Mucosa of rectum (tissue), 2 donors: ENCODE measurements around the gene HECTD4.

Experiments used
- H3K27ac ChIP-seq, 2 donors: one replicate each; pipeline ENCODE4 v1.7.0; 2013; ENCODE audit warnings: inconsistent platforms in 2 of 2, low read depth in 2 of 2, low read length in 2 of 2
- H3K27me3 ChIP-seq, 2 donors: one replicate each; pipeline ENCODE4 v1.7.0; 2013; ENCODE audit warnings: low read length in 2 of 2; ENCODE audit not compliant: control insufficient read depth in 2 of 2, insufficient read depth in 2 of 2
- H3K36me3 ChIP-seq, 2 donors: one replicate each; pipeline ENCODE4 v1.7.0; 2013; ENCODE audit warnings: low read length in 2 of 2; ENCODE audit not compliant: control insufficient read depth in 2 of 2, insufficient read depth in 2 of 2
- H3K4me1 ChIP-seq, 2 donors: one replicate each; pipeline ENCODE4 v1.7.0; 2013; ENCODE audit warnings: low read length in 2 of 2, mild to moderate bottlenecking in 1 of 2; ENCODE audit not compliant: control insufficient read depth in 2 of 2, insufficient read depth in 2 of 2
- H3K4me3 ChIP-seq, 2 donors: one replicate each; pipeline ENCODE4 v1.7.0; 2013; ENCODE audit warnings: low read length in 2 of 2
- H3K9ac ChIP-seq, 2 donors: one replicate each; pipeline ENCODE4 v1.7.0; 2013; ENCODE audit warnings: low read length in 2 of 2, low read depth in 1 of 2, mild to moderate bottlenecking in 1 of 2
- H3K9me3 ChIP-seq, 2 donors: one replicate each; pipeline ENCODE4 v1.7.0; 2013; ENCODE audit warnings: low read length in 2 of 2; ENCODE audit not compliant: control insufficient read depth in 2 of 2
- donor health status: healthy.
- donor health status: Normal muscosa, but diverticular disease.

Gene HECTD4

GRCh38 chr12:112134731-112135130 is 247.5 kb downstream of the HECTD4 start:
- Histone ChIP-seq H3K27ac (no peak overlapping the region), H3K27me3 (no peaks in the 10 kb centered on the region)

DNA sequence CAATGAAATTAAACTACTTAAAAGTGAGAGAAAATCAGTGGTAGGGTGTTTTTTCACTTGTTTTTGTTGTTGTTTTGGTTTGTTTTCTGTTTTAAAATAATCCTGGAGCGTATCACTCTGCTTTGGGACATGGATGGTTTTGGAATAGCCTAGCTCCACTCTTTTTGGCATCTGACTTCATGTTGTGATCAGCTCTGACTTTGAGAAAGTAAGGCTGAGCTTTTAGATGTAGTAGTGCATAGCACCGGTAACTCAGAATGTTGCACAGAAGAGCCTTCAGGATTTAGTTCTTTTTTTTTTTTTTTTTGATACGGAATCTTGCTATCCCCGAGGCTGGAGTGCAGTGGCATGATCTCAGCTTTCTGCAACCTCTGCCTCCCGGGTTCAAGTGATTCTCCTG is 248.8 kb downstream of the HECTD4 start:
- Histone ChIP-seq H3K27me3 (no peaks in the 10 kb centered on the region), H3K36me3 (peaks cover 20 to 28% of the 10 kb centered on the region in 2 donors), H3K4me3 (no peak overlapping the region), H3K4me1 (peaks cover 3 to 8% of the 10 kb centered on the region in 2 donors), H3K9ac (no peak overlapping the region), H3K9me3 (no peaks in the 10 kb centered on the region), H3K27ac (no peak overlapping the region)

More at GRCh38 chr12:112134731-112135130, 247.5 kb downstream of the HECTD4 start:
- Histone ChIP-seq H3K4me1 (peaks cover 3 to 8% of the 10 kb centered on the region in 2 donors), H3K9me3 (no peaks in the 10 kb centered on the region), H3K9ac (no peak overlapping the region), H3K36me3 (peaks cover 23 to 36% of the 10 kb centered on the region in 2 donors), H3K4me3 (no peak overlapping the region)

DNA sequence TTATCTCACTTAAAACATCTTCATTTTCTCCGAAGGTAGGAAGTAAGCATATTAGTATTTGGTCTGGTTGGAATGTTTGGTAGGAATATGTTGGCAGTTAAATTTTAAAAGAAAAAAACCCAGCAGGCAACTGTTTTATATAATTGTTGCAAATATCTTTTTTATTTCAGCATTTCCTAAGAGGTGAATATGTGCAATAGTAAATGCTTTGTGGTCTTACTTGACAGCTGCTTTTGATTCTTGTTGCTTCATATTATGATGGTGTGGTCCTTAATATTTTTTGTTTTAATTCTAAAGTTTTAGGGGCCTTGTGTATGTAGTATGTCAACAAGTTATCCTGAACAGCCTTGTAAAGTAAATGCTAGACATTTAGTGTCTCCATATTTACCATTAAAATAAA is 250.5 kb downstream of the HECTD4 start:
- Histone ChIP-seq H3K9me3 (no peaks in the 10 kb centered on the region), H3K27ac (no peak overlapping the region), H3K36me3 (peaks cover 16 to 17% of the 10 kb centered on the region in 2 donors), H3K27me3 (no peaks in the 10 kb centered on the region), H3K9ac (no peak overlapping the region), H3K4me1 (peaks cover 3 to 11% of the 10 kb centered on the region in 2 donors), H3K4me3 (no peak overlapping the region)

DNA sequence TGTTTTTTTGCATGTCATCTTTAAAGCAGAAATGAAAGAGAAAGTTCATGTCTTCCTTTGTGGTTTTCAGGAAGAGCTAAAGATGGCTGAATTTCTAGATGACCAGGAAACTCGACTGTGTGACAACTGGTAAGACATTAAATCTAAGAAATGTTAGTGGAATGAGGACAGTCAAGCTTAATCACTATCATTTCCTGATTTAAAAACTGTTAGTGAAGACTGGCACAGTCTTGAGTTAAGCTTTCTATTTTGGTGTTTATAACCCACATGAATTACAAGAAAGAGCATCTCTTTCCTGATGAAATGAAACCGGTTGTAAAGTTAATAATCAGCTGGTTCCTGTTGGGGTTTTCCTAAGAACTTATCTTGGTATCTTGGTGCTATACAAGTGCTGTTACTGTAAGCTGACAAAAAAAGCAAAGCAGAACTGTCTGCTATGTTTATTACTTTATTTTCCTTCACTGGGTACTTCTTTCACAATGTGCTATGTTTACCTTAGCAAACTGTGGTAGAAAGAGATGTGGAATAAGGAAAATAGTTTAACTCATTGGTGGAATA is 251.7 kb downstream of the HECTD4 start:
- no peaks in the 10 kb centered on the region for H3K27me3 ChIP-seq
- H3K9me3 ChIP-seq = no peaks in the 10 kb centered on the region
- peaks cover 9 to 19% of the 10 kb centered on the region in 2 donors for H3K4me1 ChIP-seq
- peak overlapping the region; percentile 62 to 79 for H3K27ac ChIP-seq
- H3K9ac ChIP-seq = peak overlapping the region; percentile 34 to 35
- peak overlapping the region; percentile 33 to 51 for H3K4me3 ChIP-seq
- H3K36me3 ChIP-seq = peaks cover 11 to 16% of the 10 kb centered on the region in 2 donors

- Histone ChIP-seq H3K4me3 (no peak overlapping the region), H3K4me1 (peaks cover 13 to 23% of the 10 kb centered on the region in 2 donors)
Measured at GRCh38 chr12:112126911-112127310, 255.3 kb downstream of the HECTD4 start.

DNA sequence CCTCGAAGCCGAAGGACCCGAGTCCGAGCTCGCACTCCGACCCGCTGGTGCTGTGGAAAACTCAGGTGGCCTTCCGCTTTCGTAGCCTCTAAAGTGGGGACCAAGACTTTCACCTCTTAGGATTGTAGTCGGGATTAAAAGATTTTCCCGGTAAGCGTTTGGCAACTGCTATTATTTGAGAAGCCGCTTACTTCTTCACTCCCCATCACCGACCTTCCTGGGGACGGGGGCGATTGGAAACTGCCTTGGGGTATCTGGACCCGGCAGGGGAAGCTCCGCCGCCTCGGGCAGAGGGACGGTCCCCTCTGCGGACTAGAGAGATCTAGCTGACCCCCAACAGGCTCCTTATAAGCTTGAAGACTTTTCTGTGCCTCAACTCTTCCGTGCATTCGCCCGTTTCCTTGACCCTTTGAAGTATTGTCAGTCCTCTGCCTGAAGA is 256.2 kb downstream of the HECTD4 start:
- Histone ChIP-seq H3K27me3 (no peaks in the 10 kb centered on the region), H3K9me3 (no peaks in the 10 kb centered on the region), H3K9ac (peak overlapping the region; percentile 93 to 97), H3K4me1 (peaks cover 13 to 23% of the 10 kb centered on the region in 2 donors), H3K4me3 (peak overlapping the region; percentile 92 to 99), H3K36me3 (no peaks in the 10 kb centered on the region), H3K27ac (peak overlapping the region; percentile 80 to 93)

More at GRCh38 chr12:112126911-112127310, 255.3 kb downstream of the HECTD4 start:
- Histone ChIP-seq H3K36me3 (peaks cover 0 to 3% of the 10 kb centered on the region in 2 donors), H3K9ac (no peak overlapping the region), H3K27me3 (no peaks in the 10 kb centered on the region), H3K27ac (no peak overlapping the region), H3K9me3 (no peaks in the 10 kb centered on the region)

- Histone ChIP-seq H3K4me3 (peak within 1 kb of the TSS; percentile 92 to 99), H3K36me3 (no peaks in the 10 kb centered on the region), H3K27ac (peak within 1 kb of the TSS; percentile 80 to 93), H3K27me3 (no peaks in the 10 kb centered on the region), H3K9me3 (no peaks in the 10 kb centered on the region), H3K4me1 (peaks cover 13 to 19% of the 10 kb centered on the region in 2 donors), H3K9ac (peak within 1 kb of the TSS; percentile 93 to 97)
Measured at GRCh38 chr12:112125250-112125999, 256.8 kb downstream of the HECTD4 start, which contains the start of gene TRAFD1. TRAFD1 (plus strand) TSS chr12:112125560; CDS start chr12:112130523, 4,963 bp downstream.

DNA sequence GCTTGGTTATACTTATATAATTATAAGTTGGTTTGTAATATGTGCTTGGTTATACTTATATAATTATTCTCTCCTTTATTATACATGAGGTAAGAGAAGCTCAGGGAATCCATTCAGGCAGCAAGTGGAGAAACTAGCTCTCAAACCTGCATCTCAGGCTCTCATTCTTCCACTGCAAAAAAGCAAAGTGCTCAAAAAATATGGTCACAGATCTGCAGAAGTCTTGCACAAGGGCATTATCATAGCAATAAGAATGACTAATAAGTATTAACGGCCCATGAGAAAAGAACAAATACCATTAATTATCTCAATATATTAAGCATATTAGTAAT is 257.3 kb downstream of the HECTD4 start:
- H3K9ac ChIP-seq = no peak overlapping the region
- no peaks in the 10 kb centered on the region for H3K9me3 ChIP-seq
- peaks cover 11 to 17% of the 10 kb centered on the region in 2 donors for H3K4me1 ChIP-seq

GRCh38 chr12:112122823-112123690 is 259.2 kb downstream of the HECTD4 start:
- no peaks in the 10 kb centered on the region for H3K9me3 ChIP-seq
- no peaks in the 10 kb centered on the region for H3K27me3 ChIP-seq
- H3K9ac ChIP-seq = no peak overlapping the region
- peaks cover 10 to 17% of the 10 kb centered on the region in 2 donors for H3K4me1 ChIP-seq
- H3K4me3 ChIP-seq = no peak overlapping the region
- H3K27ac ChIP-seq = peak overlapping the region in 1 of 2 donors; percentile 32
- no peaks in the 10 kb centered on the region for H3K36me3 ChIP-seq

More for the DNA sequence above, 257.3 kb downstream of the HECTD4 start:
- no peaks in the 10 kb centered on the region for H3K27me3 ChIP-seq
- no peaks in the 10 kb centered on the region for H3K36me3 ChIP-seq
- peak overlapping the region in 1 of 2 donors; percentile 92 for H3K4me3 ChIP-seq
- H3K27ac ChIP-seq = no peak overlapping the region
